Measurements from ENCODE around the gene TMEM244. TPM values are rescaled to one million over a fixed set of nuclear protein-coding genes. Genes with fewer than 3 reads are reported as not detected.

TMEM244 gene
- total and polyA plus RNA-seq, 9 of the 15 experiments (the other 6 are each of a cell fraction or from before 2014, with no cell fraction given): not detected

- TF ChIP-seq CHAMP1 (IDR thresholded peaks at IDR 0.05) (peak; percentile 74; the same call in 1 of the 2 replicates), NFRKB (IDR thresholded peaks at IDR 0.05; ENCODE audit: low read depth) (peak; percentile 44; the same call in 1 of the 2 replicates), CHD4 (IDR thresholded peaks at IDR 0.05; ENCODE audit: insufficient read depth, insufficient replicate concordance, low read depth, low read length, poor library complexity, severe bottlenecking) (no peak), ZBTB11 (CRISPR knock-in tag; IDR thresholded peaks at IDR 0.05) (0 out of 6 replicates have a peak, but pooled peaks of 1 of the 3 experiments have one; percentile 37), KDM2B (CRISPR knock-in tag; IDR thresholded peaks at IDR 0.05) (no peak), ZBTB33 (CRISPR knock-in tag; IDR thresholded peaks at IDR 0.05) (no peak), NR2F6 (CRISPR knock-in tag; IDR thresholded peaks at IDR 0.05) (no peak), MEF2A (IDR thresholded peaks at IDR 0.05; ENCODE audit: control insufficient read depth, low read depth, low read length) (no peak), SRF (CRISPR knock-in tag; IDR thresholded peaks at IDR 0.05) (no peak), RBM22 (IDR thresholded peaks at IDR 0.05; ENCODE audit: low read depth, low read length, poor library complexity, severe bottlenecking) (no peak), BRCA1 (IDR thresholded peaks at IDR 0.05) (no peak), BRCA1 (CRISPR knock-in tag; IDR thresholded peaks at IDR 0.05) (no peak), ZNF282 (CRISPR knock-in tag; IDR thresholded peaks at IDR 0.05) (no peak), NBN (IDR thresholded peaks at IDR 0.05; ENCODE audit: low read depth) (peak; percentile 51; the same call in 1 of the 2 replicates), PCBP2 (IDR thresholded peaks at IDR 0.05; ENCODE audit: low read depth, low read length, poor library complexity, severe bottlenecking) (no peak), ZBTB9 (CRISPR knock-in tag; IDR thresholded peaks at IDR 0.05) (no peak), JUN (IDR thresholded peaks at IDR 0.05; ENCODE audit: borderline replicate concordance, low read depth, low read length) (peak; percentile 93), JUN (CRISPR knock-in tag; IDR thresholded peaks at IDR 0.05; ENCODE audit: borderline replicate concordance) (no peak)
Measured at GRCh38 chr6:129852257-129852858, 8.8 kb downstream of the TMEM244 start (continued).

Measured in K562 (cell line).